ENCODE measurements around the gene NPW.
A peak's percentile ranks its signal among the peaks of the same experiment; 100 is the strongest.

The NPW gene

GRCh38 chr16:2019518-2019920 is at the start of gene NPW:
NPW (plus strand) TSS chr16:2019785.
- DNase-seq, result no peak

- DNase-seq, result peak in 1 of 2 experiments; percentile 56
Measured at GRCh38 chr16:1971796-1972489, 47.6 kb upstream of the NPW start, which contains the start of gene TBL3. TBL3 (plus strand) TSS chr16:1972053; CDS start chr16:1972165, 112 bp downstream.

GRCh38 chr16:1972490-1972877 is 47.1 kb upstream of the NPW start:
- no peak for DNase-seq

GRCh38 chr16:1973461-1974156 is 46.0 kb upstream of the NPW start:
- no peak for DNase-seq

GRCh38 chr16:1974157-1975070 is 45.2 kb upstream of the NPW start:
- no peak for DNase-seq

- no peak for DNase-seq
Measured at GRCh38 chr16:1975432-1976215, 44.0 kb upstream of the NPW start.

- no peak for DNase-seq
Measured at GRCh38 chr16:1976216-1976520, 43.4 kb upstream of the NPW start.

GRCh38 chr16:1976951-1977874 is 42.4 kb upstream of the NPW start:
- DNase-seq, result no peak

GRCh38 chr16:1977875-1978268 is 41.7 kb upstream of the NPW start:
- no peak for DNase-seq

GRCh38 chr16:1978476-1979120 is 41.0 kb upstream of the NPW start:
- DNase-seq, result no peak

- DNase-seq, result no peak
Measured at GRCh38 chr16:1979271-1980029, 40.1 kb upstream of the NPW start.

GRCh38 chr16:1980030-1980769 is 39.4 kb upstream of the NPW start:
- DNase-seq, result no peak

- no peak for DNase-seq
Measured at GRCh38 chr16:1980770-1981087, 38.9 kb upstream of the NPW start.

- no peak for DNase-seq
Measured at GRCh38 chr16:1981398-1981836, 38.2 kb upstream of the NPW start, which contains the start of gene NOXO1. NOXO1 (minus strand) TSS chr16:1981469; CDS start chr16:1981179, 290 bp downstream.

- DNase-seq, result no peak
Measured at GRCh38 chr16:1982013-1982433, 37.6 kb upstream of the NPW start.

GRCh38 chr16:1982991-1983543 is 36.5 kb upstream of the NPW start:
- no peak for DNase-seq

- DNase-seq, result peak in 1 of 2 experiments; percentile 34
Measured at GRCh38 chr16:1983544-1984346, 35.8 kb upstream of the NPW start, which contains the start of gene GFER. GFER (plus strand) TSS chr16:1984193; CDS start chr16:1984219, 26 bp downstream.

Measured in cerebellar nuclear complex (tissue), 1 donor.